Right ventricle myocardium superior (tissue), 1 donor: ENCODE measurements around the gene PGAM5. TPM values are rescaled to one million over a fixed set of nuclear protein-coding genes. Genes with fewer than 3 reads are reported as not detected.
"Not testable (repeated sequence)": the region's sequence is repeated elsewhere in the genome, so short reads cannot be mapped to it uniquely, and the experiment has no call there.

Source experiments
- ATAC-seq: fragments of 200-7000 bp; cut with Tn5 transposase; one replicate; pipeline ENCODE4 v1.9.1; 2020; ENCODE audit warnings: mild to moderate bottlenecking; ENCODE audit not compliant: poor library complexity
- DNase-seq: peaks from one replicate; pipeline ENCODE4 v3.0.0-alpha.2; 2020
- intact Hi-C: fragments of 100-400 bp; cut with DNase I; formaldehyde crosslinking; loops from one replicate; pipeline ENCODE4 v1.11.2; 2022
- total RNA-seq: library from RNA; stranded (reverse); fragmentation: NEBNext Ultra II Directional; extraction: Animal tissue kit (Norgen Biotek cat#: 25700); gene quantifications from one replicate; pipeline ENCODE4 v1.2.1, GENCODE V29; 2021
- donor health status: DM: no; HTN: yes; CAD: no; lungs with severe emphysema.

Gene PGAM5
- total RNA-seq, 1 donor from 2014 or later, result 32.6 TPM

DNA sequence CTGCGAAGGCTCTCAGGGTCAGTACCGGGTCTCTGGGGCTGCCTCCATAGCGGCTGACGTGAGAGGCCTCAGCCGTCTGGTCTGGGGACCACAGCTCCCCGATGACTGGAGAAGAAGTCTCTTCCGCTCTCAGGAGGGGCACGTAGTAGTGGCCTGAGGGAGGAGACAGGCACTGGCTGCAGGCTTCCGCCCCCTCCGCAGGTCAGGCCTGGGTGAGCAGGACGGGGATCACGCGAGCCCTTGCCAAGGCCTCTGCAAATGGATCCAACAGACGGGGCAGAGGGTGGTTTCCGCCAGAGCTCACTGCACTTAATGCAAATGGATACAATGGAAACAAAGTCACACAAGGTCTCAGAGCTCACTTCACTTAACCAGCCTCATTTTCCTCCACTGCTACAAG, 26.3 kb downstream of the PGAM5 start:
- ATAC-seq (no peak), DNase-seq (peak; percentile 10)
- intact Hi-C loops, result no loop called here

DNA sequence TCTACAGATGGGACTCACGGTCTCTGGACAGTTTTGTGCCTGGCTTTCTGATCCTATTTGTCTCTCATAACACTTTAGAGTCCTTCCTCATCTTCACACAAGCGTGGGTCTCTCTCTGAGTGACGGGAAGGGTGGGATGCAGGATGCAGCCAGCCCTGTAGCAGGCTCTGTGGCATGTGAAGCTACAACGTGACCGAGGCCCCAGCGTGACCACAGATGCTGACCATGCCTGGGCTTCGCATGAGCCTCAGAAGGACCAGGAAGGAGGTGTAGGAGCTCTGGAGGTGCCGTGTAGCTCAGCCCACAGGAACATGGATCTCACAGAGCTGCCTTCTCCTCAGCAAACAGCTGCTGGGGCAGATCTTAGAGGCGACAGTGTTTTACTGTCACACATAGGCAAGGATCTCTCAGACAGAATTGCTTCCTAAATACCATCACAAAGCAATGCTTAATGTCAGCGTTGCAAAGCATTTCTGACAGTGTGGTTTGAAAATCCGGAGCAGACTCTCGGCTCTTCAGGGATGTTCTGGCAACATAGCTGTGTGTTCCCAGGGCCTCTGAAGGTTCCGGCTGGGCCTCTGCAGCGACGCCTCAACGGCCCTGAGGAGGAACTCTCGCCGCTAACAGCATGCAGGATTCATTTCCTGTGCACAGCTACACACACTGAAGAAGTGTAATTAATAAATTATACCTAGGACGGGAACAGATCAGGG, 29.1 kb downstream of the PGAM5 start:
- intact Hi-C loops, result no loop called here
- no peak for DNase-seq
- ATAC-seq, result peak; percentile 60

DNA sequence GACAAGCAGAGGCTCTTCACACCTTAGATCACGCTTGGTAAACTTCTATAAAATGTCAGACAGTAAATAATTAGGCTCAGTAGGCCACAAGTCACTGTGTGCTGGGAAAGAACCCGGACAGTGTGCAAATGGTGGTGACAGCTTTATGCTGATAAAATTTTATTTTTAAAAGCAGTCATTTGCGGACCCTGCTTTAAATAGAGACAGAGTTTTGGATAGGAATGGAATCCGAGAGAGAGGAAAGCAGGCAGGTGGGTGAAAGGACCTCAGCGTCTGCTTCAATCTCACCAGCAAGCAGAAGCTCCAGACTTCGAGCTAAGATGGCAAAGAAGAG, 29.6 kb downstream of the PGAM5 start:
- ATAC-seq (peak; percentile 78), DNase-seq (no peak)
- intact Hi-C loops, result no loop called here

DNA sequence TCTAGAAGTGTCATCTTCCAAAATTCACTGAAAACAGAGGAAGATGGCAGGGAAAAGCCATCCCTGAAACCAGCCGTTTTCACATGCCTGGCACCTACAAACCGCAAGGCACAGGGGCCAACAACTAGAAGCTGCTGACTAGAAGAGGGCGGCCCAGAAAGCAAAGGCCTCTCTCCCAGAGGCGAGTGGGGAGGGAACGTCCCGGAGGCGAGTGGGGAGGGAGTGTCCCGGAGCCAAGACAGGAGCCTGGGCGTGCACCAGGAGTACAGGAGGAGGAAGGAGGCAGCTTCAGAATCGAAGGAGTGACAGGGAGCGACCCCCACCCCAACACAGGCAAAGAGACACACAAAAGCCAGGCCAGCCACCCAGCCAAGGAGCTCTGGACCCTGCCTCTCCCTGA, 30.0 kb downstream of the PGAM5 start:
- peak; percentile 77 for ATAC-seq
- intact Hi-C loops, result no loop called here
- no peak for DNase-seq

DNA sequence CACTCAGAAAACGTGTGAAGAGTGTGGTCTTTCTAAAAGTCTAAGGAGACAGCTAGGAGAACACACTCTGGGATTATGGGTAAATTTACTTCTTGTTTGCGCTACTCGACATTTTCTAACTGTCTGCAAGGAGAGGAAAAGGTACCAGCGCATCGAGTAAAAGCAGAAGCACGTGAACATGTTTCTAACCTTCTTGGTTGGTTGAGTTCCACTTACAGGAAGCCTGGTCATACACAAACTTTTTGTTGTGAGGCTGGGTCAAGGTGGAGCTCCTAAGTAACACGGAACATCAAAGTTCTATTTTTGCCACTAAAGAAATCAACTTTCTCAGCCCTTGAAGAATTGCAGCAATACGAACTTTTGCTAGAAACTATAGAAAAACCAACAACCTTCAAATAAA, 31.0 kb downstream of the PGAM5 start:
- DNase-seq (no peak), ATAC-seq (no peak)
- intact Hi-C loops, result no loop called here

DNA sequence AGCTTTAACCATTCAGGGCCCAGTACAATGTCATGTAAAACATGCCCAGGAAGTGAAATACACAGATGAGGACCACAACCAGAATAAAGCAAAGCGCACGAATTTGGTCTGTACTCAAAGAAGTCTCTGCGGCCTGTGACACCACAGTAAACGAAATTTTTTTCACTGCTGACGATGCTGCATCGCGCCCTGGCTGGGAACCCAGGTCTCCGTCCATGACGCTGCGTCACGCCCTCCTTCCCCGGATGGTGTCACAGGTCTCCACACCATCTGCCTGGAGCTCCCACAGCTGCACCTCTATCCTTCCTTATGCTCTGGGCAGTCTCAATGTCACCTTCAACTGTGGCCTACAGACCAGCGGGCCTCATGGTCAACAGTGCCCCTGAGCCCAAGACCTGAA, 33.2 kb downstream of the PGAM5 start:
- DNase-seq, result peak; percentile 24
- no peak for ATAC-seq
- intact Hi-C loops, result no loop called here

DNA sequence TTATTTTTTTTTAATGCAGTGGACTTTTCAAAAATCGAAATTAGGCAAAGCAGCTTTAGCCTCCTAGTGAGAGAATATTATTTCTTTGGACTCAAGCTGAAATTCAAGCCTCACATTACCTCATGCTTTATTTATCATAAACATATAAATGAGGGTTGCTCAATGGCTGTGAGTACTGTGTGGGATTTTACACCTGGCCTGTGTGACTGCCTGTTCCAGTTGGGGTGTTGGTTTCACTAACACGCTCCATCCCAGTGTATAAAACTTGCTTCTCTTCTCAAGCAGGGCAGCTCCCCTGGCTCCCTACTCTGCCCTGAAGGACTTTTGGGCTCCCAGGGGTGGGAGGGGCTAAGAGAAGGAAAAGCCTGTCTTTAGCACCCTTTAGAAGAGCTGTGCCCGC, 36.0 kb downstream of the PGAM5 start:
- ATAC-seq, result no peak
- intact Hi-C loops, result no loop called here
- DNase-seq, result no peak

DNA sequence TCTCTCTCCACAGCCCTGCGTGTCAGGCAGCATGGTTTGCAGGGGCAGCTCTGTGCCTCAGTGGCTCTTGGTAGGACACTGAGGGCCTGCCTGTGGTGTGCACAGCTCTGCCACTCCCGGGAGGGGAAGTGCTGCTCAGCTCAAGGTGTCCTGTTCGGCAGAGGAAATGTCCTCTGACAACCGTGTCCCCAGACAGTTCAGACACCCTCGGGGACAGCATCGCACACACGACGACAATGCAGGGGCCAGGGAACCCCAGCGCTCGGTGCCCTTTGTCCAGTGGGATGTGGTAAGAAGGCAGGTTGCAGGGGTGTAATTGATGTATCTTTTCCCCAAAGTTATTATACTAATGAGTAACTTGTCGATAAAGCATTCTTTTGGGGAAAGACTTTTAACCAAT, 36.8 kb downstream of the PGAM5 start:
- ATAC-seq (no peak), DNase-seq (peak; percentile 8)
- intact Hi-C loops, result no loop called here

DNA sequence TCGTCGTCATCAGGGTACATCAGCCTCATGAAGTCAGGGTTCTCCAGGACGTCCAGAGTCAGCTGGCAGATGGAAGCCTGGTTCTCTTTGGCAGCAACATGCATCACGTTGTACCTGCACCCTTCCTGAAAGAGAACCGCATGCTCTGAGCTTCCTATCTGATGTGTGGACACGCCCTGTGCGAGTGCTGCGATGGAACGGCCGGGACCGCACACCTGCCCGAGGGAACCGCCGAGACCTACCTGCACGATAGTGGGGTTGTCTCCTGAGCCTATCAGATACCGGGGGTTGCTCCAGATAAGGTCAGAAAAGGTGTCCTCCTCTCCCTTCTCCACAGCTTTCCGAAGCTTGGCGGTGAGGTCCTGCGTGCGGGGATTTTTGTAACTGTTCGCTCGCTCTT, 37.3 kb downstream of the PGAM5 start:
- DNase-seq, result peak; percentile 13
- ATAC-seq, result no peak
- intact Hi-C loops, result no loop called here

DNA sequence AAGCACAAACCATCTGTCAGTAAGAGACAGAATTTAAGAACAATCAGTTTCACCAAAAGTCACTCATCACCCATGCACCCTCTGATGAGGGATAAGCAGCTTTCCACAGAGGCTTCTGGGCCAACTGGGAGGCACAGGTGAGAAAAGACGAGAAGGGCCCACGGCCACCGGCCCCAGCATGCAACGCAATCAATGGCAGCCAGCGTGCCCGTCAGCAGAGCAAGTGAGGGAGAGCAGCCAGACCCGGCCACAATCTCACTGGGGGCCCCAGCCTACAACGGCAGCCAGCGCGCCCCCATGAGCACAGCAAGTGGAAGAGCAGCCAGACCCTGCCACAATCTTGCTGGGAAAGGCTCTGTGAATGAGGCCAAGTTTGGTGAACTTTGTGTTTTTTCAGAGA, 37.7 kb downstream of the PGAM5 start:
- ATAC-seq (no peak), DNase-seq (peak; percentile 18)
- intact Hi-C loops, result no loop called here

DNA sequence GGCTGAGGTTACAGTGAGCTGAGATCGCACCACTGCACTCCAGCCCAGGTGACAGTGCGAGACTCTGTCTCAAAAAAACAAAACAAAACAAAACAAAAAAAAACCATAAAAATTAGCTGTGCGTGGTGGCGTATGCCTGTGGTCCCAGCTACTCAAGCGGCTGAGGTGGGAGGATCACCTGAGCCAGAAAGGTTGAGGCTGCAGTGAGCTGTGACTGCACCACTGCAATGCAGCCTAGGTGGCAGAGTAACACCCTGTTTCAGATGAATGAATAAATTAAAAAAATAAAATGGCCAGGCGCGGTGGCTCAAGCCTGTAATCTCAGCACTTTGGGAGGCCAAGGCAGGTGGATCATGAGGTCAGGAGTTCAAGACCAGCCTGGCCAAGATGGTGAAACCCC, 43.0 kb downstream of the PGAM5 start:
- intact Hi-C loops, ATAC-seq: not testable (repeated sequence)
- peak; percentile 22 for DNase-seq

DNA sequence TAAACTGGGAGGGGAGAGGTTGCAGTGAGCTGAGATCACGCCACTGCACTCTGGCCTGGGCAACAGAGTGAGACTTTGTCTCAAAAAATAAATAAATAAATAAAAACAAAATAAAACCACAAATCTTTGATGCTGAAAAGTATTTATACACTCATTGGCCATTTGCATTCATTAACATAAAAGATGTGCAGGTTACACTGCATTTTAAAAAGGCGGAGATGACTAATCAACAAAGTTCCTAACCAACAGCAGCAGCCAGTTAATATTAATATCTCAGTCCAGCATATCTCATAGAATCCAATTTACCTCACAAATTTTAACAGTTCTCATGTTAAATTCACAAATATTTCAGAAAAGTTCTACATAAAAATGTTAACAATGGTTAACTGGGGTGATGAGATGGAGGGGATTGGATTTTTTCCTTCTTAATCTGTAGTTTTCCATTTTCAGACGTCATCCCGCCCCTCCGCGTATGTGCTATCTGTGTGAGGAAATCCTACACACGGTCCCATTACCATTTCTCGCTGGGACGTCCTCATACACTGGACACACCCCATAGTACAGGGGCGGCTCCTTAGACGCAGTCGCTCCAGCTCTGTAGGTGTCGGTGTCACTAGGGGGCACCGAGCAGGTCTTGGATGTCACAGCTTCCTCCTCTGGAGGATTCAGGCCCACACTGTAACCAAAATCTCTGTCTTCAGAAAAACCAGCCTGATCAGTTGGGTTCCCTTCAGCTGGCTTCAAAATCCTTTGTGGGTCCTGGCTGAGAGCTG, 43.7 kb downstream of the PGAM5 start:
- intact Hi-C loops, result no loop called here
- ATAC-seq, result no peak
- DNase-seq, result peak; percentile 4

DNA sequence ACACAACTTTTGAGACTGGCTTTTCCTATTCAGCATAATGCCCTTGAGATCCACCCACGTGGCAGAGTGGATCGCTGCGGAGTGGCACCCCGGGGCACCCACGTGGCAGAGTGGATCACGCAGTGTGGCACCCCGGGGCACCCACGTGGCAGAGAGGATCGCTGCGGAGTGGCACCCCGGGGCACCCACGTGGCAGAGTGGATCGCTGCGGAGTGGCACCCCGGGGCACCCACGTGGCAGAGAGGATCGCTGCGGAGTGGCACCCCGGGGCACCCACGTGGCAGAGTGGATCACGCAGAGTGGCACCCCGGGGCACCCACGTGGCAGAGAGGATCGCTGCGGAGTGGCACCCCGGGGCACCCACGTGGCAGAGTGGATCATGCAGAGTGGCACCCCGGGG, 48.2 kb downstream of the PGAM5 start:
- ATAC-seq, intact Hi-C loops, DNase-seq: not testable (repeated sequence)

DNA sequence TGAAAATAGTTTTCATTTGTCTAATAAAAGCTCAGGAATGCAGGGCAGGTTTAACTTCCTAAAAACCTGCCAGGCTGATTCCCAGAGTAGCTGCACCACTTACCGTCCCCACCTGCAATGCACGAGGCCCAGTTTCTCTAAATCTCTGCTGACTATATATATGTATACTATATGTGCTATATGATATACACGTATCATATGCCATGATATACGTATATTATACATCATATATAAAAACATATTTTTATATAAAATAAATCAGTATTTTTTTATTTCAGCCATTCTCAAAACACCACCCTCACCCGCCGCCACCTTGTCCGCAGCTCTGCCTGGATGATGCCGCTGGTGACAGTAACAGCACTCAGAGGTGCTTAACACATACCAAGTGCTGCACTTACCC, 48.7 kb downstream of the PGAM5 start:
- DNase-seq (no peak), ATAC-seq (no peak)
- intact Hi-C loops, result no loop called here

DNA sequence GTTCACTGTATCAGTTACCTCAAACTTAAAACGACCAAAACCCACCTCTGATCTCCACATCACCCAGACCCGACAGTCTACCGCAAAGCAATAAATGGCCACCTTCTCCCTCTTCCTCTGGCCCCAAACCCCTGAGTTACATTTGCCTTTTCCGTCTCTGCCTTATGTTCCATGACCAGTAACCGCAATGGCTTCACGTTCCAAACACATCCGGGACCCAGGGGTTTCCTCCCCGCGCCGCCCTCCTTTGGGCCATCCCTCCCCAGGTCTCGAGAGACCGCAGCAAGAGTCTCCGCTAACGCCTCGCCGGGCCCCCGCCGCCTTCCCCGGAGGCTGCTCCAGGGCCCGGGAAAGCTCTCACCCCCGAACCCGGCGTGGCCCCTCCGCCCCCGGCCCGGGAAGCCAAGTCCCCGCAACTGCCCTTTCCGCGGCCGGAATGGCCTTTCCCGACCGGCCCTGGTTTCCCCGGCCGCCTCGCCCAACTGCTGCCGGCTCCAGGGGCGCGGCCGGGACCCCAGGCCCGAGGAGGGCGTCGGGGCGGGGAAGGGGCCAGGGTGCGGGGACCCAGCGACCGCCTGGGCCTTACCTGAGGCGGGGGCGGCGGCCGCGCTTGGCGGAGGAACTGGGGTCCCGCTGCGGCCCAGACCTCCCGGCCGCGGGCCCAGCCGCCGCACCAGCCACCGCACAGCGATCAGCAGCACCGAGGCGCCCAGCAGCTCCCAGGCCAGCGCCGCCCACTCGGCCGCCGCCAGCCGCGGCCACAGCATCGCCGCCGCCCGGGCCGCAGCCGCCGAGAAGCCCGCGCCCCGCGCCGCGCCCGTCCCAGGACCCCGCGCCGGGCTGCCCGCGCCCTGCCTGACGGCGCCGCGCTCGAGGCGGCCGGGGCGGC, 50.6 kb downstream of the PGAM5 start, which contains the start of gene ANKLE2:
Gene ANKLE2 (minus strand): TSS at position 801 of the 889 bp plus-strand sequence. CDS start 34 bp downstream, at position 767.
- DNase-seq, result peak; percentile 75
- ATAC-seq, result no peak
- intact Hi-C loops, result no loop called here

DNA sequence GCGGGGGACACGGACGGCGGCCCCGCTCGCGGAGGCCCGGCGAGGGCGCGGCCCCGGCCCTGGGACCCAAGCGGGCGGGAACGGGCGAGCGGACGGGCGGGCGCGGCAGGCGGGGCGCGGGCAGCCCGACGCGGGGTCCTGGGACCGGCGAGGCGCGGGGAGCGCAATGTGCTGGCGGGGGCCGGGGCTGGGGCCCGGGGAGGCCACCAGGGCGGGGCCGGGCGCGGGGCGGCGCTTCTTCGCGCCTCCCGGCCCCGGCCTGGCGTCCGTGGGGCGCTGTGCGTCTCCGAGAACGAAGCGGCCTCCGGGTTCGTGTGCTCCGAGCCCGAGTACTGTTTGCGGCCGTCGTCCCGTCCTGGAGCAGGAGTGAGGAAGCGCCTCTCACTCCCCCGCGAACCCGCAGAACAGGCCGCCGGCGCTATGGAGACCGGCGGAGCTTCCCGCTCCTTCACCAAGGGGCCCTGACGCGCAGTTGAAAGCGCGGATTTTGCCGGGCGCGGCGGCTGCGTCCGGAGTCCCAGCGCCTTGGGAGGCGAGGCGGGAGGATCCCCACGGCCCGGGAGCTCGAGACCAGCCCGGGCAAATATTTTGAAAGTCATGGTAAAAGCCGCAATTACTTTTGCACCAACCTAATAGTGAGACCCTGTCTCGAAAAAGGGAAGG, 51.4 kb downstream of the PGAM5 start:
- intact Hi-C loops, result no loop called here
- ATAC-seq (peak; percentile 96), DNase-seq (peak; percentile 93)

DNA sequence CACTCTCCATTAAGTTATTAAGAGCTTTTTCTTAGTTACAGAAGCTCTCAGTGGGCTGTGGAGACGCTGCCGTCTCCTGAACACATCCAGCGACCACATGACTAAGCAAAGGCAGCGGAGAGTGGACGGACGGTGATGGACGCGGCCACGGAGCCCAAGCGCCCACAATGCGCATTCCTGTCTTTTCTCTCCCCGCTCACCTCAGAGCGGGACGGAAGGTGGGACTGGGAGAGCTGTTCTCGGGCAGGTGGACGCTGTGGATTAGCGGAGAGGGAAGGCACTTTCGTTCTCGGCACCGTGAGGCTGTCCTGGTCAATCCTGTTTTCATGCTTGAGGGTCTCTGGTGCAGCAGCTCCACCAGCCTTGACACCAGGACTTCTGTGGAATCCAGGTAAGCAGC, 53.6 kb downstream of the PGAM5 start:
- DNase-seq, result no peak
- ATAC-seq, result no peak
- intact Hi-C loops, result no loop called here

DNA sequence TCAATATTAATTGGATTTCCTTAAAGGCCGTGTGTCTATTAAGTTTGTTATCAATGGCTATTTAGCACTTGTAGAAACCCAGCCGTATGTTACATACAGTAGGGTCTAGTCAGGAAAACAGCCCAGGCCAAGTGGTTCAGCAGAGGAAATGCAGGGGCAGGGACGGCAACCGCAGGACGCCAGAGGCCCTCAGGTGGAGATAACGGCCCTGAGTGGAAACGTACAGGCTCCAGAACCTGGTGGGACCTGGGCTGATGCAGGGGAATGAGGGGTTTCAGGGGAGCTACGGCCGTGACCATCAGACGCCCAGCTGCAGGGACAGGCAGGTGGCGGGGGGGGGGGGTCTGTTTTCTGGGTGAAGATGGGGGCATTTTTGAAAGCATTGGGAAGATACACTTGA, 54.7 kb downstream of the PGAM5 start:
- intact Hi-C loops, result no loop called here
- no peak for ATAC-seq
- DNase-seq, result no peak
